Measurements from ENCODE around the gene ERP44. TPM values are rescaled to one million over a fixed set of nuclear protein-coding genes. Genes with fewer than 3 reads are reported as not detected.

The ERP44 gene
- total and polyA plus RNA-seq, 8 donors: 24.7 to 37.3 (median 31.5) TPM

- no peak overlapping the region for H3K27ac ChIP-seq
- no peaks in the 10 kb centered on the region for H3K27me3 ChIP-seq
- no peaks in the 10 kb centered on the region for H3K9me3 ChIP-seq
- H3K4me1 ChIP-seq: no peaks in the 10 kb centered on the region
- H3K36me3 ChIP-seq: peaks cover 0 to 8% of the 10 kb centered on the region in 2 donors
- no peak overlapping the region for H3K4me3 ChIP-seq
- ATAC-seq (no peak), DNase-seq (no peak)
- no peak for TF ChIP-seq CTCF (IDR thresholded peaks at IDR 0.05)
- intact Hi-C loops (cut with DNase I): no loop called here
These were observed 27.1 kb upstream of the ERP44 start for GRCh38 chr9:100125910-100126309.

DNA sequence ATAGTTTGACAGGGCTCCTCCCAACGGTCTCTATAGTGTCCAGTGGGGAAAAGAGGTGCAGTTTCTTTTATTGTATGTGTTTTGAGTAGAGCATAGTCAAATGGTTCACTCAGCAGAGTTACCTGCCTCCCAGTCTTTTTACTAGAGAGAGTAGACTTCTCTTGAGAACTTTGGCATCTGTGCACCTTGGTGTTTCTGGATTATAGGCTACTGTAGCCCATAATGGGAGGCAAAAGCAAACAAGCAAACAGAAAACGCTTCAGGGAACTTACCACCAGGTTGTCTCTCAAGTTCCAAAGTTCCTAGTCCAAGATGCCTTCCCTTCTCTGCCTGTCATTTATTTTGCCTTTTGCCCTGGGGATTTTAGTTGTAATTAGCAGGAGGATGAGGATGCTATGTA is 26.4 kb upstream of the ERP44 start:
- Histone ChIP-seq H3K27me3 (no peaks in the 10 kb centered on the region), H3K4me3 (no peak overlapping the region), H3K4me1 (no peaks in the 10 kb centered on the region), H3K27ac (no peak overlapping the region), H3K36me3 (peaks cover 0 to 9% of the 10 kb centered on the region in 2 donors), H3K9me3 (no peaks in the 10 kb centered on the region)
- DNase-seq: no peak
- ATAC-seq: no peak
- TF ChIP-seq CTCF (IDR thresholded peaks at IDR 0.05): no peak
- intact Hi-C loops (cut with DNase I): no loop called here

DNA sequence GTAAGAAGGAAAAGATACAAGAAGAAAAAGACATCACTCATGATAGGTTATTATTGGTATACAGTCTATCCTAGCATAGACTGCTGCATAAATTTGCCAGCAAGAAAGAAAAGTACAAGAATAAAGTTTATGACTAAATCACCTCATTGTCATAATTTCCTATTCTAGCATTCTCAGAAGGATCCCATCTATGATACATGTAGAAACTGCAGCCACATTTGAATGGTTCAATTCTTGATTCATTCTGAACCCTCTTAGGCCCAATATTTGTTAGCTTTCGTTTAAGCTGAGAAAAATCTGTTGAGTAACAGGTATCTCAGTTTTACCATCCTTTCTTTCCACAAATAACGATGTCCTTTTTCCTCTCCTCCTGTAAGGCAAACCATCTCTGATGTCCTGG is 21.5 kb upstream of the ERP44 start:
- Histone ChIP-seq H3K27ac (no peak overlapping the region), H3K27me3 (no peaks in the 10 kb centered on the region), H3K9me3 (no peaks in the 10 kb centered on the region), H3K4me1 (no peaks in the 10 kb centered on the region), H3K36me3 (peaks cover 0 to 16% of the 10 kb centered on the region in 2 donors), H3K4me3 (no peak overlapping the region)
- TF ChIP-seq CTCF (IDR thresholded peaks at IDR 0.05): no peak
- DNase-seq: no peak
- intact Hi-C loops (cut with DNase I): no loop called here
- no peak for ATAC-seq

DNA sequence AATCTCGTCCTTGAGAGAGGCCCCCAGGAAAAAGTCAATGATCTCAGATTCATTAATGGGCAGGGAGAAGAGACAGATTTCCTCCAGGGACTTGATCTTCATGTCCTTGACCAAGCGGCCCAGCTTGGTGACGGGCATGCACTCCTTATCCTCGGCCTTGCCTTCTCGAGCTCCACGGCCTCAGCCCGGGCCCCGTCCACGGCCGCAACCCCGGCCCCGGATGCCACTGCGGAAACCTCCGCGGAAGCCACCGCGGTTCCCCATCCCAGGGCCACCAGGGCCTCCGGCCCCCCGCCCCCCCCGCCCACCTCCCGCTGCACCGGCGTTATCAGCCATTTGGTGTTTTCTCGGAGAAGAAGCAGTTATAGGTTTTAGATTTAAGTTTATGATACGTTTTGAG is 18.5 kb upstream of the ERP44 start:
- intact Hi-C loops (cut with DNase I): no loop called here
- ATAC-seq (no peak), DNase-seq (peak in 1 of 4 donors; percentile 70)
- no peak overlapping the region for H3K27ac ChIP-seq
- no peaks in the 10 kb centered on the region for H3K27me3 ChIP-seq
- no peak for TF ChIP-seq CTCF (IDR thresholded peaks at IDR 0.05)
- H3K4me1 ChIP-seq: no peaks in the 10 kb centered on the region
- H3K36me3 ChIP-seq: peaks cover 0 to 13% of the 10 kb centered on the region in 2 donors
- no peak overlapping the region for H3K4me3 ChIP-seq
- no peaks in the 10 kb centered on the region for H3K9me3 ChIP-seq

GRCh38 chr9:100112677-100113336 is 14.0 kb upstream of the ERP44 start:
- ATAC-seq (no peak), DNase-seq (no peak)
- intact Hi-C loops (cut with DNase I): no loop called here
- no peak for TF ChIP-seq CTCF (IDR thresholded peaks at IDR 0.05)
- Histone ChIP-seq H3K4me3 (no peak overlapping the region), H3K27me3 (no peaks in the 10 kb centered on the region), H3K9me3 (no peaks in the 10 kb centered on the region), H3K4me1 (peaks cover 0 to 11% of the 10 kb centered on the region in 2 donors), H3K36me3 (peaks cover 0 to 17% of the 10 kb centered on the region in 2 donors), H3K27ac (no peak overlapping the region)

All from left lung (tissue), 10 donors.